MM.1S (cell line): ENCODE data around the gene DPH7.

Source experiments
- DNase-seq: peaks from one replicate; pipeline ENCODE4 v3.0.0-alpha.2; 2015
- H2AFZ ChIP-seq: fragments of 300-600 bp; sonication (generic); 2 replicates; pipeline ENCODE4 v1.6.0; 2016; ENCODE audit warnings: antibody characterized with exemption, low read length
- H3F3A ChIP-seq: fragments of 300-600 bp; sonication (generic); 2 replicates; pipeline ENCODE4 v1.6.1; 2016; ENCODE audit warnings: mild to moderate bottlenecking, antibody characterized with exemption, low read length, moderate library complexity, mixed read lengths; ENCODE audit not compliant: insufficient read depth
- H3K27ac ChIP-seq: fragments of 300-600 bp; sonication (generic); 2 replicates; pipeline ENCODE4 v1.5.1; 2016; ENCODE audit warnings: mild to moderate bottlenecking, low read length
- H3K27me3 ChIP-seq: fragments of 300-600 bp; sonication (generic); replicated peaks from 2 replicates; pipeline ENCODE4 v1.6.0; 2016; ENCODE audit warnings: low read length; ENCODE audit not compliant: insufficient read depth
- H3K36me3 ChIP-seq: fragments of 300-600 bp; sonication (generic); replicated peaks from 2 replicates; pipeline ENCODE4 v1.6.1; 2016; ENCODE audit warnings: mild to moderate bottlenecking, low read length, mixed read lengths; ENCODE audit not compliant: insufficient read depth
- H3K4me1 ChIP-seq: fragments of 300-600 bp; sonication (generic); 2 replicates; pipeline ENCODE4 v1.6.1; 2016; ENCODE audit warnings: low read length, mixed read lengths
- H3K4me2 ChIP-seq: fragments of 300-600 bp; sonication (generic); 2 replicates; pipeline ENCODE4 v1.6.0; 2016; ENCODE audit warnings: low read depth, low read length
- H3K4me3 ChIP-seq: fragments of 300-600 bp; sonication (generic); 2 replicates; pipeline ENCODE4 v1.5.1; 2016; ENCODE audit warnings: low read length, mixed read lengths
- H3K79me2 ChIP-seq: fragments of 300-600 bp; sonication (generic); 2 replicates; pipeline ENCODE4 v1.6.1; 2016; ENCODE audit warnings: mixed run types, low read length, mixed read lengths
- H3K9ac ChIP-seq: fragments of 300-600 bp; sonication (generic); 2 replicates; pipeline ENCODE4 v1.6.1; 2016; ENCODE audit warnings: low read length, mixed read lengths
- H3K9me2 ChIP-seq: fragments of 300-600 bp; sonication (generic); replicated peaks from 2 replicates; pipeline ENCODE4 v1.6.1; 2016; ENCODE audit warnings: mild to moderate bottlenecking, low read length, mixed read lengths; ENCODE audit not compliant: insufficient read depth
- H3K9me3 ChIP-seq: fragments of 300-600 bp; sonication (generic); replicated peaks from 2 replicates; pipeline ENCODE4 v1.6.1; 2016; ENCODE audit warnings: mild to moderate bottlenecking, low read length, mixed read lengths; ENCODE audit not compliant: insufficient read depth
- H4K20me1 ChIP-seq: fragments of 300-600 bp; sonication (generic); 2 replicates; pipeline ENCODE4 v1.6.1; 2016; ENCODE audit warnings: mild to moderate bottlenecking, low read length, moderate library complexity, mixed read lengths; ENCODE audit not compliant: insufficient read depth
- CTCF ChIP-seq: fragments of 300-600 bp; sonication (generic); IDR thresholded peaks from 2 replicates; pipeline ENCODE4 v1.5.1; 2016; ENCODE audit warnings: antibody characterized with exemption, low read length, mixed read lengths
- EZH2 ChIP-seq: fragments of 300-600 bp; sonication (generic); optimal IDR thresholded peaks from 2 replicates; pipeline ENCODE3; 2017; ENCODE audit warnings: low read depth, mild to moderate bottlenecking, antibody characterized with exemption, low read length, mixed read lengths
- EZH2phosphoT487 ChIP-seq: fragments of 300-600 bp; sonication (generic); IDR thresholded peaks from 2 replicates; pipeline ENCODE4 v1.6.1; 2018; ENCODE audit warnings: antibody characterized with exemption, low read length

DPH7 gene

GRCh38 chr9:137586854-137587253 lies 8.1 kb upstream of the DPH7 start:
- Histone ChIP-seq H4K20me1 (no peaks in the 10 kb centered on the region; the same call in 1 of the 2 replicates), H3K4me3 (no peak overlapping the region), H3K9me2 (no peaks in the 10 kb centered on the region), H3K9me3 (no peaks in the 10 kb centered on the region), H3K79me2 (peaks cover 41% of the 10 kb centered on the region), H3K27me3 (no peaks in the 10 kb centered on the region), H3K36me3 (peaks cover 6% of the 10 kb centered on the region; the same call in 1 of the 2 replicates), H2AFZ (no peak overlapping the region), H3K4me2 (no peak overlapping the region), H3K4me1 (peaks cover 6% of the 10 kb centered on the region), H3K27ac (no peak overlapping the region), H3F3A (no peaks in the 10 kb centered on the region), H3K9ac (no peak overlapping the region)
- no peak for TF ChIP-seq CTCF
- TF ChIP-seq EZH2phosphoT487, result no peak
- TF ChIP-seq EZH2, result no peak
- no peak for DNase-seq

GRCh38 chr9:137583957-137584356 lies 5.2 kb upstream of the DPH7 start:
- no peak overlapping the region for H3K9ac ChIP-seq
- H4K20me1 ChIP-seq, result no peaks in the 10 kb centered on the region
- H3K79me2 ChIP-seq, result peaks cover 32% of the 10 kb centered on the region

GRCh38 chr9:137583347-137583746 lies 4.6 kb upstream of the DPH7 start:
- Histone ChIP-seq H3K36me3 (peaks cover 6% of the 10 kb centered on the region; the same call in 1 of the 2 replicates), H3K4me2 (no peak overlapping the region), H3K9me2 (no peaks in the 10 kb centered on the region), H3K4me3 (no peak overlapping the region), H3K27ac (no peak overlapping the region), H3K9me3 (no peaks in the 10 kb centered on the region), H3F3A (no peaks in the 10 kb centered on the region; the same call in 1 of the 2 replicates), H3K9ac (no peak overlapping the region), H3K79me2 (peaks cover 29% of the 10 kb centered on the region), H3K27me3 (no peaks in the 10 kb centered on the region), H3K4me1 (no peaks in the 10 kb centered on the region), H4K20me1 (no peaks in the 10 kb centered on the region), H2AFZ (no peak overlapping the region)
- no peak for DNase-seq
- no peak for TF ChIP-seq EZH2
- TF ChIP-seq EZH2phosphoT487, result no peak
- no peak for TF ChIP-seq CTCF

More at GRCh38 chr9:137583957-137584356, 5.2 kb upstream of the DPH7 start:
- Histone ChIP-seq H3K4me1 (peaks cover 2% of the 10 kb centered on the region), H3K9me3 (no peaks in the 10 kb centered on the region), H3K4me2 (no peak overlapping the region), H3K36me3 (peaks cover 6% of the 10 kb centered on the region; the same call in 1 of the 2 replicates), H2AFZ (no peak overlapping the region), H3K27me3 (no peaks in the 10 kb centered on the region), H3K9me2 (no peaks in the 10 kb centered on the region), H3F3A (no peaks in the 10 kb centered on the region; the same call in 1 of the 2 replicates), H3K4me3 (no peak overlapping the region), H3K27ac (no peak overlapping the region)
- DNase-seq, result no peak
- TF ChIP-seq CTCF, result no peak
- no peak for TF ChIP-seq EZH2phosphoT487
- TF ChIP-seq EZH2, result no peak
